KBM-7 (cell line): ENCODE measurements around the gene SERPING1.
A peak's percentile ranks its signal among the peaks of the same experiment; 100 is the strongest.

Experiments
- DNase-seq: peaks from one replicate; pipeline ENCODE4 v3.0.0-alpha.2; 2015
- in situ Hi-C: fragments of 300-500 bp; cut with MboI; formaldehyde crosslinking; loops from 2 replicates; pipeline ENCODE4 v1.14.3; 2020; ENCODE audit warnings: low sequenced_read_pairs, low pct_unique_long_range_greater_than_20kb, mixed read lengths

The SERPING1 gene

DNA sequence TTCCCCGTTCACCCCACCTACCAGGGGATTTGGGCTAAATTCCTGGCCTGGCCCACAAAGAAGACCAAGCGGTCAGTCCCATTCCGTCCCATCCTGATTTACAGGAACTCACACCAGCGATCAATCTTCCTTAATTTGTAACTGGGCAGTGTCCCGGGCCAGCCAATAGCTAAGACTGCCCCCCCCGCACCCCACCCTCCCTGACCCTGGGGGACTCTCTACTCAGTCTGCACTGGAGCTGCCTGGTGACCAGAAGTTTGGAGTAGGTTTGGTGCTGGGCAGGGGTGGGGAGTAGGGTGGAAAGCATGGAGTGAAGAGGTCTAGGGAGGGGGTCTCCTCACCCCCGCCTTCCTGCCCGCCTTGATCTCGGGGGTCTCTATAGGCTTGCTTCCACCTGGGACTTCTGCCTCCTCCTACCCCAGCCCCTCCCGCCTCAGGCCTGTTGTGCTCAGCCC is at the start of gene SERPING1:
SERPING1 (plus strand) TSS at position 225 of the 455 bp plus-strand sequence. CDS start 586 bp downstream, outside the sequence.
- in situ Hi-C loops: loop anchor here (25.0 kb wide), 1 partner anchor 110 kb away; no protein-coding TSS in a partner anchor
- no peak for DNase-seq

DNA sequence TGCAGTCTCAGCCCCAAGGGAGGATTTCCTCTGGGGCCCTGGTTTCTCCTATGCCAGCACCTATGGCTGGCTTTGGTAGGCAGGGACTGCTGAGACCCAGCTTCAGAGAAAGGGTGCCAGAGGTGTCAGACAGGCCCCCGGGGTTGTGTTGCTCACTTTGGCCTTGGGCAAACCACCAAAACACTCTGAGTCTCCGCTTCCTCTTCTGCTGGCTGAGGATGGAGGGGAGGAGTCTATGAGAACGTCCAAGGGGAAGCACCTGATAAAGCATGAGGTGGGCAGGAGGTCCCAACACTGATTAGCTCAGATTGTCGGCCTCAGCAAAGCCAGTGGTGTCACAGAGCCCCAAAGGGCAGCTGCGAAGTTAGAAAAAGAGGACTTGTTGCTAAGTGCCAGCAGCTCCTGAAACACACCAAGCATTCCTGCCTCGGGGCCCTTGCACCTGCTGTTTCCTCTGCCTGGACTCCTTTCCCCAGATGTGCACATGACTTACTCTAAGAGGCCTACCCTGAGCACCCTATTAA is 49.6 kb upstream of the SERPING1 start:
- in situ Hi-C loops: no loop called here
- DNase-seq: peak; percentile 54

GRCh38 chr11:57549983-57550382 is 47.5 kb upstream of the SERPING1 start:
- no peak for DNase-seq
- in situ Hi-C loops: no loop called here

- in situ Hi-C loops: no loop called here
- no peak for DNase-seq
These were observed 45.5 kb upstream of the SERPING1 start for GRCh38 chr11:57551941-57552340.

- in situ Hi-C loops: no loop called here
- DNase-seq: no peak
These were observed 45.0 kb upstream of the SERPING1 start for GRCh38 chr11:57552479-57552878.

DNA sequence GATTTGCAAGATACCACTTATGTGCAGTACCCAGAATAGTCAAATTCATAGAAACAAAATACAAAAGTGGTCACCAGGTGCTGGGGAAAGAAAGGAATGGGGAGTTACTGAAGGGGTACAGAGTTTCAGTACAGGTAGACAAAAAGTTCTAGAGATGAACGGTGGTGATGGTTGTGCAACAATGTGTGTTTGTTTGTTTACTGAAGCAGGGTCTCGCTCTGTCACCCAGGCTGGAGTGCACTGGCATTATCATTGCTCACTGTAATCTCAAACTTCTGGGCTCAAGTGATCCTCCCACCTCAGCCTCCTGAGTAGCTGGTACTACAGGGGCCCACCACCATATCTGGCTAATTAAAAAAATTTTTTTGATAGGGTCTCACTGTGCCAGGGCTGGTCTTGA is 42.1 kb upstream of the SERPING1 start:
- in situ Hi-C loops: no loop called here
- no peak for DNase-seq

- no peak for DNase-seq
- in situ Hi-C loops: no loop called here
These were observed 41.4 kb upstream of the SERPING1 start for GRCh38 chr11:57556041-57556440.

- in situ Hi-C loops: no loop called here
- DNase-seq: no peak
These were observed 37.3 kb upstream of the SERPING1 start for GRCh38 chr11:57560146-57560545.

DNA sequence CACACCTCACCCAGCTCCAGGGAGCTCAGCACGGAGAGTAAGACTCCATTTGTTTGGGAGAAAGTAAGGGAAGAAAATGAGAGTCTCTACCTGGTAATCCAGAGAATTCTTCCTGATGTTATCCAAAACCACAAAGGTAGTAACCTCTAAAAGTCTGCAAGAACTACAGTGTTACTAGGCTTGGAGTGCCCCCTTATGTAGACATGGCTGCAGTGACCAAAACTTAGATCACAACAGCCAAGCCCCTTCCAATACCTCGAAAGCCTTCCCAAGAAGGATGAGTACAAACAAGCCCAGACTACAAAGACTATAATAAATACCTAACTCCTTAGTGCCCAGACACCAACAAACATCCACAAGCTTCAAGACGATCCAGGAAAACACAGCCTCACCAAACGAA is 34.9 kb upstream of the SERPING1 start:
- in situ Hi-C loops: no loop called here
- no peak for DNase-seq

DNA sequence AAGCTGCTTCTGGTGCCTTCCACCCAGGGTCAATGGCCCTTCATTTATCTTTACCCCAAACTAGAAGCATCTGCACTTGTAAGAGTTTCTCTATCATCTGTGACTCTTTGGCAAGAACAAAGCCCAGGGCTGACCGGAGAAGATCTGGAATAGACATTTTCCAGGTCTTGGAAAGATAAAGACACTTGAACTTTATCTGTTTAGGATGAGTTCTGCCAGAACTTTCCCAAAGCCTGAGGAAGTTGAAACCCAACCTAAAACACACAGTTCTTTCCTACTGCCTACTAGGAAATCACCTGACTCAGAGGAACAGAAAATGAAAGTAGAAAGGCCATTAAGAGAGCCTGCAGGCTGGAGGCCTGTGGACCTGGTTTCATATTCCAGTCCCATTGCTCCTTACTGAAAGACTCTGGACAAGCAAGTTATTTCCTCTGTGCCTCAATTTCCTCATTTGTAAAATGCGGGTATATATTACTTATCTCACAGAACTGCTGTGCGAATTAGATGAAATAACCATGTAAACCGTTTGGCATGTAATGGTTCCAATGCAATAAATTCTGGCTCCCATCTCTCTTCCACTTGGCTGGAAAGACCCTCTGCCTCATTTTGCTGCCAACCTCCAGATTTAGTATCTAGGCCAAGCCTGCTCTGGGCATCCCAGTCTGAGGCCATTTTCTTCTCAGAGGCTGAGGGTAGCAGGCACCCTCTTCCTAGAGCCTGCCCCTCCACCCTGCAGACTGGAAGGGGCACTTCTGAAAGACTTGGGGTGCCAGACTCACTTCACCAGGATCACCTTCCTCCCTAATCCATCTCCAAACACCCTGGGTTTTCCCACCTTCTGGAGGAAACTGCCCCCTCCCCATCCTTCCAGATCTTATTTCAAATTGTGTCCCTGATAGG is 31.2 kb upstream of the SERPING1 start:
- in situ Hi-C loops: loop anchor here (5.0 kb wide), 1 partner anchor 76 kb away; no protein-coding TSS in a partner anchor
- peak; percentile 55 for DNase-seq

DNA sequence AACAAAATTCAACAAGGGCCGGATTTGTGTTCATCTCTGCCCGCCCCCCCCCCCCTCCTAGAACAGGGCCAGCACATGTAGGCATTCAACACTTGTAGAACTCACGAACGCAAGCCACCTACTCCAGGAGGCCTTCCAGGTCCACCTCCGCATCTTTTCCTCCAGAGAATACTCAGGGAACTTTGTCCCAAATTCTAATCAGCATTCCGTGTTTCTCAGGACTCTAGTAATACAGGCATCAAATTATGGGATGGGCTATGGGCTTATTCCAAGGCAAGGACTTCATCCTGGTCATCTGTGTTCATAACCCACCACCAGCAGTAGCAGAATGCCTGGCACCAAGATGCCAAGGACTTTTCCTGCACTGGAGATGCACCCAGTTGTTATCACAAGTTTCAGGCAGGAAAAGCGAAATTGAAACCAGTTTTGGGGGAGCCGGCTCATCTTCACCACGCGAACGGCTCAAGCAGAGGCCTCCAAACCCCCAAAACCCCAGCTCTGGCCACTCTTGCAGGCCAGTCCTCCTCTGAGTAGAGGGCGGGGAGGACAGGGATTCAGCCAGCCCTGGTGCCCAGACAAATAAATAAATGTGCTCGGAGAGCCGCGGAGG is 30.5 kb upstream of the SERPING1 start:
- in situ Hi-C loops: loop anchor here (5.0 kb wide), 1 partner anchor 75 kb away; no protein-coding TSS in a partner anchor
- DNase-seq: no peak

DNA sequence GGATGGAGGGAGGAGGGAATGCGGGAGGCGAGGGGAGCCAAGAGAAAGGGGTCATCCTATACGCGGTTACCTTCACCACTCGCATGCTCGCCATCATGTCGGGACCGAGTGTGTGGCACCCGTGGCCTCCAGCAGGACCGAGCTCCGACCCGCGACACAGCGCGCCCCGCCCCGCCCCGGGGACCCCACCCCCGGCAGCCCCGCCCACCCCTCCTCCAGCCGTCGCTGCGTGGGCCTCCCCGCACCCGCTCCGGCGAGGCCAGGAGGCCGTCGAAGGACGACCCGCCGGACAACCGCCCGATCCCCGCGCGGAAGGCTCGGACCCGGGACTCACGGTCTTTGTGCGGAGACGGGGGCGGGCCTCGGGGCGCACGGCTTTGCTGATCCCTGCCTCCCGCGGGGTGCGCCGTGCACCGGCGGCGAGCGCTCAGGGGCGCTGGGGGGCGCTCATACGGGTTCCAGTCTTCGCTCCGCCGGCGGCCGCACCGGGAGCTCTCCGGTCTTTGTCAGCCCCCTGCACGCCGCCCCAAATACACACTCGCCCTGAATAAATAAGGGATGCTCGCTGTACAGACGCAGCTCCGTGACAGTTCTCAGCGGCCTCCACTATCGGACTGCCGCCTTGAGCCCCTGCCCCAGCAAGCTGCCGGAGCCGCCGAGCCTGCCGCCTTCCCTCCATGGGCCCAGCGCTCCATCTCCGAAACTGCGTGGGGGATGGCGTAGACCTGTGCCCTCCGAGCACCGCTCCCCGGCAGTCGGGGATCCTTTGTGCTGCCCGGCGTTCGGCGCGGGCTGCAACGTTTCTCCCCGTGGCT is 29.8 kb upstream of the SERPING1 start, which contains the start of gene UBE2L6:
UBE2L6 (minus strand) TSS at position 158 of the 815 bp plus-strand sequence; CDS start at position 97, 61 bp downstream.
- DNase-seq: peak; percentile 26
- in situ Hi-C loops: loop anchor here (5.0 kb wide), 1 partner anchor 75 kb away; no protein-coding TSS in a partner anchor

DNA sequence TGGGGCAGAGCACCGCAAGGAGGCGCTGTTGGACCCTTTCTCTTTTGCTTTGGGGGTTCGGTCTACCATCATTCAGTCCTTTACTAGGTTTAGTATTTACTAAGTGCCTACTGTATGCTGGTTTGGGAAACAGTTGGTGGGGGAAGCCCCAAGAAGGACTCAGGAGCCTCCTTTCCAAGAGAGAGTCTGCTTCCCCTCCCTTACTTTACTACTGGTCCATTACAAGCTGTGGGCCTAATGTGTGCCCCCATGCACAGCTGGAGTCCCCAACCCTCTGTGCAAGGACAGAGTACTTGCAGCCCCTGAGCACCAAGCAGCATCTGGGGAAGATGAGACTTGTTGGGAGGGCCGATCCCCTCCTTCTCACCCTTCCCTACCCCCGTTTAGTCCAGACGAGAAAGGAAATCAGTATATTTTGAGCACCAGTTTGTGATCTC is 29.1 kb upstream of the SERPING1 start:
- DNase-seq: peak; percentile 91
- in situ Hi-C loops: loop anchor here (5.0 kb wide), 1 partner anchor 74 kb away; no protein-coding TSS in a partner anchor

DNA sequence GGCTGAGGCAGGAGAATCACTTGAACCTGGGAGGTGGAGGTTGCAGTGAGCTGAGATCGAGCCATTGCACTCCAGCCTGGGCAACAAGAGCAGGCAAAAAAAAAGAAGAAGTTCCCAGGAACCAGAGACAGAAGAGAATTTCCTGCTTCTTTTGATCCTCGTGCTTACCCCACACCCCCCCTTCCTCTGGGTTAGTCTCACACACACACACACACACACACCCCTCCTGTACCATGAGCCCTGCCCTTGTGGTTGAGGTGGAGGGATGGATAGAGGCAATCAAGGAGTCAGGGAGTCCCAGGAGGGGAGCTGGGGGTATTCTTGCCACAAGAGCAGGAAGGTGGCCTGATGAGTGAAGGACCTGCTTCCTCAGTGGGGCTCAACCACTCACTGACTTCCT is 25.9 kb upstream of the SERPING1 start:
- DNase-seq: peak; percentile 81
- in situ Hi-C loops: no loop called here

- DNase-seq: no peak
- in situ Hi-C loops: no loop called here
These were observed 23.4 kb upstream of the SERPING1 start for GRCh38 chr11:57574061-57574460.

DNA sequence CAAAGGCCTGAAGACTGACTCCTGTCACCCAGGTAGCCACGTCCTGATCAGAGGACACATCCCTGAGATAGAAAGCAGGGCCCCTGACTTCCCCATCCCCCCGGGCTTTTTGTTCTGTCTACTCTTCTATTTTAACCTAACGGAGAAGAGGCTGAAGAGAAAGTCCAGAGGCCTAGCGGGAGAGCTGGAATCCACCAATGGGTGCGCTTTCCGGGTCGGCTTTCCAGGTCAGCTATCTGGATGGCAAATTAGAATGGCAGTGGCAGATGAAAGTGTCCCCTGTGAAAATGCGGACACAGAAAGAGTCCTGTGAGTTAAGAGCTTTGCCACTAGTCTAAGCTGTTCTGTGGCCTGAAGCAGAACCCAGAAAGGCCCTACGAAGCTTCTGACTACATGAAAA is 13.1 kb upstream of the SERPING1 start:
- in situ Hi-C loops: loop anchor here (25.0 kb wide), 1 partner anchor 97 kb away; no protein-coding TSS in a partner anchor
- no peak for DNase-seq

DNA sequence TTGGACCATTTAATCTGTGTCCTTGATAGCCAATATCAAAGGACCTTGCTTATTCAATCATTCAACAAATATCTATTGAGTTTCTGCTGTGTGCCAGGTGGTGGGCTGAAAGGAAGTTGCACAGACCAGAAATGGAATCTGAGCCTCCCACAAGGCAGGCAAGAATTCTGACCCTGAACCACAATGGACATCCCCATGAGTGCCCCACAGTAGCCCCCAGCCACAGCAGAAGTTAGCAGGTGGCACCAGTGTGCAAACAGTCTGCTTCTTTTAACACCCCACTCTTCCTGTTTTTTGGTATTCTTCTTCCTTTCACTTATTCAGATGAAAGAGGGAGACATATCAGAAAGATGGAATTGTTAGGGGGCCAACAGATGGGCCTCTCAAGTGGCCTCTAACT is 12.2 kb upstream of the SERPING1 start:
- DNase-seq: peak; percentile 47
- in situ Hi-C loops: loop anchor here (25.0 kb wide), 1 partner anchor 98 kb away; no protein-coding TSS in a partner anchor

GRCh38 chr11:57586711-57587245 is 10.7 kb upstream of the SERPING1 start:
- no peak for DNase-seq
- in situ Hi-C loops: loop anchor here (25.0 kb wide), 1 partner anchor 99 kb away; no protein-coding TSS in a partner anchor
